Measurements from ENCODE around the gene CPED1.

DNA sequence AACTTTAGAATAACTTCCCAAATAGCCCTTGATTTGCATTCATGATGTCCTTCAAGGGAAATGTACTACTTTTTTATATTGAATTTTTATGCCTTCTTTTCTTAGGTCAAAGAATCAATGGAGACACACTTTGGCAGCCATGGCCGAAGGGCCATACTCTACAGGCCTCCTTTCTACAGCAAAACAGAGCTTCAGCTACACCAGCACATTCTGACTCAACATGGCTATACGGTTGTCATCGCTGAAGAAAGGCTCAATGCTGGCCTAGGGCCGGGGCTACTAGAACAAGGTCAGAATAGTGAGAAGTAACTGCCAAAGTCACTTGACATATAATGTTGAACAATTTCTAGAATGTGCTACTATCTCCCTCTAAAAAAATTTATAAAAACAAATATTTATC, 27.0 kb downstream of the CPED1 start:
- TF ChIP-seq, protein P1, sequence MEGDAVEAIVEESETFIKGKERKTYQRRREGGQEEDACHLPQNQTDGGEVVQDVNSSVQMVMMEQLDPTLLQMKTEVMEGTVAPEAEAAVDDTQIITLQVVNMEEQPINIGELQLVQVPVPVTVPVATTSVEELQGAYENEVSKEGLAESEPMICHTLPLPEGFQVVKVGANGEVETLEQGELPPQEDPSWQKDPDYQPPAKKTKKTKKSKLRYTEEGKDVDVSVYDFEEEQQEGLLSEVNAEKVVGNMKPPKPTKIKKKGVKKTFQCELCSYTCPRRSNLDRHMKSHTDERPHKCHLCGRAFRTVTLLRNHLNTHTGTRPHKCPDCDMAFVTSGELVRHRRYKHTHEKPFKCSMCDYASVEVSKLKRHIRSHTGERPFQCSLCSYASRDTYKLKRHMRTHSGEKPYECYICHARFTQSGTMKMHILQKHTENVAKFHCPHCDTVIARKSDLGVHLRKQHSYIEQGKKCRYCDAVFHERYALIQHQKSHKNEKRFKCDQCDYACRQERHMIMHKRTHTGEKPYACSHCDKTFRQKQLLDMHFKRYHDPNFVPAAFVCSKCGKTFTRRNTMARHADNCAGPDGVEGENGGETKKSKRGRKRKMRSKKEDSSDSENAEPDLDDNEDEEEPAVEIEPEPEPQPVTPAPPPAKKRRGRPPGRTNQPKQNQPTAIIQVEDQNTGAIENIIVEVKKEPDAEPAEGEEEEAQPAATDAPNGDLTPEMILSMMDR (conservative IDR thresholded peaks at IDR 0.05 in 1 of 2, IDR thresholded peaks at IDR 0.05 in 1 of 2; ENCODE audit: low read depth in 1 of 2, low read length in 2 of 2): no peak
- TF ChIP-seq EZH2 (IDR thresholded peaks at IDR 0.05; ENCODE audit: low read length, missing control alignments): no peak

Data from fibroblast of lung (primary cell).